IMR-90 (cell line): ENCODE data around the gene CASP14. TPM values are rescaled to one million over a fixed set of nuclear protein-coding genes. Genes with fewer than 3 reads are reported as not detected.

ENCODE experiments used
- ATAC-seq: fragments of 200-7000 bp; cut with Tn5 transposase; 2 replicates; pipeline ENCODE4 v1.9.1; 2020; ENCODE audit warnings: low read depth, mild to moderate bottlenecking, moderate library complexity
- BruUV-seq: library from RNA; stranded (reverse); fragments of 400-500 nt; replicated peaks from 2 replicates; lab custom pipeline; 2021; lab: Mats Ljungman, UMichigan
- CTCF ChIA-PET: fragments of 300-600 bp; formaldehyde crosslinking; extraction: SDS; loops from one replicate; lab custom pipeline; 2021; ENCODE audit warnings: antibody characterized with exemption; lab: Yijun Ruan, JAX
- POLR2A ChIA-PET: fragments of 300-600 bp; sonication (Branson Sonifier 250); formaldehyde crosslinking; loops from one replicate; lab custom pipeline; 2022; ENCODE audit warnings: antibody characterized with exemption; ENCODE audit not compliant: unreplicated experiment; lab: Charles Lee
- DNase-seq: peaks from one replicate; pipeline ENCODE4 v3.0.0; 2013
- H2AFZ ChIP-seq: replicated peaks from 2 replicates; pipeline ENCODE3; 2013; ENCODE audit warnings: low read length, mild to moderate bottlenecking; ENCODE audit not compliant: poor library complexity
- H2AK5ac ChIP-seq: 2 replicates; pipeline ENCODE4 v1.6.1; 2013; ENCODE audit warnings: low read depth, low read length, inconsistent platforms
- H2AK9ac ChIP-seq: replicated peaks from 2 replicates; pipeline ENCODE3; 2013; ENCODE audit warnings: mild to moderate bottlenecking, low read depth, low read length, moderate library complexity; ENCODE audit not compliant: poor library complexity
- H2BK120ac ChIP-seq: 2 replicates; pipeline ENCODE4 v1.6.1; 2013; ENCODE audit warnings: low read depth, low read length, inconsistent platforms
- H2BK15ac ChIP-seq: 3 replicates; pipeline ENCODE4 v1.6.1; 2013; ENCODE audit warnings: low read depth, low read length, inconsistent platforms
- H2BK20ac ChIP-seq: 2 replicates; pipeline ENCODE4 v1.6.1; 2013; ENCODE audit warnings: low read depth, mild to moderate bottlenecking, inconsistent platforms, low read length, moderate library complexity
- H2BK5ac ChIP-seq: 2 replicates; pipeline ENCODE4 v1.6.1; 2013; ENCODE audit warnings: mild to moderate bottlenecking, low read depth, low read length, inconsistent platforms; ENCODE audit not compliant: poor library complexity, severe bottlenecking
- H3K14ac ChIP-seq: replicated peaks from 2 replicates; pipeline ENCODE4 v1.6.1; 2013; ENCODE audit warnings: low read depth, low read length, inconsistent platforms
- H3K18ac ChIP-seq: 2 replicates; pipeline ENCODE4 v1.6.1; 2013; ENCODE audit warnings: low read depth, low read length, control low read depth
- H3K23ac ChIP-seq: 2 replicates; pipeline ENCODE4 v1.6.1; 2013; ENCODE audit warnings: low read depth, low read length, inconsistent platforms
- H3K27ac ChIP-seq: 2 replicates; pipeline ENCODE4 v1.5.1; 2013; ENCODE audit warnings: mild to moderate bottlenecking, control low read depth, low read length; ENCODE audit not compliant: insufficient read depth
- H3K27me3 ChIP-seq: 2 replicates; pipeline ENCODE4 v1.6.1; 2013; ENCODE audit warnings: low read length; ENCODE audit not compliant: control insufficient read depth, insufficient read depth
- H3K36me3 ChIP-seq: 2 replicates; pipeline ENCODE4 v1.6.1; 2013; ENCODE audit warnings: low read length, mixed read lengths; ENCODE audit not compliant: control insufficient read depth, insufficient read depth
- H3K4ac ChIP-seq: 2 replicates; pipeline ENCODE4 v1.6.1; 2013; ENCODE audit warnings: low read depth, low read length, inconsistent platforms
- H3K4me1 ChIP-seq: 2 replicates; pipeline ENCODE4 v1.6.1; 2013; ENCODE audit warnings: low read length, mixed read lengths; ENCODE audit not compliant: control insufficient read depth, insufficient read depth
- H3K4me2 ChIP-seq: 2 replicates; pipeline ENCODE4 v1.6.1; 2013; ENCODE audit warnings: low read depth, mild to moderate bottlenecking, control low read depth, low read length, moderate library complexity
- H3K4me3 ChIP-seq: 2 replicates; pipeline ENCODE4 v1.5.1; 2013; ENCODE audit warnings: low read depth, mild to moderate bottlenecking, control low read depth, low read length, moderate library complexity; ENCODE audit not compliant: insufficient read depth
- H3K56ac ChIP-seq: 2 replicates; pipeline ENCODE4 v1.6.1; 2013; ENCODE audit warnings: low read length, inconsistent platforms; ENCODE audit not compliant: insufficient read depth; ENCODE audit errors: extremely low read depth
- H3K79me1 ChIP-seq, 2 experiments: 2 replicates each; pipeline ENCODE4 v1.6.1; 2013; ENCODE audit warnings: low read length in 2 of 2, inconsistent platforms in 1 of 2, low read depth in 1 of 2
- H3K9ac ChIP-seq: 2 replicates; pipeline ENCODE4 v1.6.1; 2013; ENCODE audit warnings: low read depth, low read length, control low read depth
- H3K9me1 ChIP-seq: 2 replicates; pipeline ENCODE4 v1.6.1; 2013; ENCODE audit warnings: low read length, inconsistent platforms; ENCODE audit not compliant: insufficient read depth
- H3K9me3 ChIP-seq: 2 replicates; pipeline ENCODE4 v1.6.1; 2013; ENCODE audit warnings: low read length; ENCODE audit not compliant: control insufficient read depth, insufficient read depth
- H4K20me1 ChIP-seq: 2 replicates; pipeline ENCODE4 v1.6.1; 2013; ENCODE audit warnings: low read length, inconsistent platforms; ENCODE audit not compliant: insufficient read depth
- H4K5ac ChIP-seq: 2 replicates; pipeline ENCODE4 v1.6.1; 2013; ENCODE audit warnings: mild to moderate bottlenecking, low read depth, low read length, control low read depth
- H4K8ac ChIP-seq, 2 experiments: 2 replicates each; pipeline ENCODE4 v1.6.1; 2013; ENCODE audit warnings: low read depth in 2 of 2, low read length in 2 of 2, control low read depth in 1 of 2, inconsistent platforms in 1 of 2
- H4K91ac ChIP-seq: 2 replicates; pipeline ENCODE4 v1.6.1; 2013; ENCODE audit warnings: low read depth, low read length, inconsistent platforms; ENCODE audit not compliant: insufficient read depth
- CHD1 ChIP-seq: IDR thresholded peaks from 2 replicates; pipeline ENCODE4 v1.6.1; 2012; ENCODE audit warnings: low read depth, low read length, improper control_type of control experiment
- FOS ChIP-seq: fragments of 150-350 bp; IDR thresholded peaks from 2 replicates; pipeline ENCODE4 v1.6.1; 2016; ENCODE audit warnings: low read depth, low read length
- MAFK ChIP-seq: IDR thresholded peaks from 2 replicates; pipeline ENCODE4 v1.6.1; 2012; ENCODE audit warnings: low read depth, low read length, improper control_type of control experiment
- MAZ ChIP-seq: IDR thresholded peaks from 2 replicates; pipeline ENCODE4 v1.6.1; 2012; ENCODE audit warnings: low read depth, mild to moderate bottlenecking, low read length, improper control_type of control experiment, moderate library complexity, borderline replicate concordance
- MXI1 ChIP-seq: IDR thresholded peaks from 2 replicates; pipeline ENCODE4 v1.6.1; 2012; ENCODE audit warnings: low read depth, mild to moderate bottlenecking, low read length, moderate library complexity, borderline replicate concordance
- NFE2L2 ChIP-seq: fragments of 150-350 bp; IDR thresholded peaks from 2 replicates; pipeline ENCODE4 v1.6.1; 2016; ENCODE audit warnings: low read depth, mild to moderate bottlenecking, low read length
- POLR2A ChIP-seq: IDR thresholded peaks from 2 replicates; pipeline ENCODE4 v1.6.1; 2012; ENCODE audit warnings: mild to moderate bottlenecking, low read depth, low read length
- RFX5 ChIP-seq: IDR thresholded peaks from 2 replicates; pipeline ENCODE4 v1.8.0; 2012; ENCODE audit warnings: low read depth, mild to moderate bottlenecking, low read length, moderate library complexity
- WGBS, 2 experiments: methylation state at CpG; one replicate each; pipeline versions ENCODE4 v1.1.5 to v1.1.7; 2013; ENCODE audit warnings: missing lambda C conversion rate in 2 of 2; ENCODE audit not compliant: insufficient read length in 1 of 2; ENCODE audit errors: extremely low coverage in 2 of 2; 5-methylcytosine and 5-hydroxymethylcytosine counted together
- dilution Hi-C: fragments of 300-500 bp; cut with HindIII; formaldehyde crosslinking; loops from one replicate; pipeline ENCODE4 v1.14.3; 2018; ENCODE audit warnings: low sequenced_read_pairs; ENCODE audit not compliant: unreplicated experiment
- in situ Hi-C: fragments of 300-500 bp; cut with MboI; formaldehyde crosslinking; loops from 3 replicates; pipeline ENCODE4 v1.14.3; 2019; ENCODE audit warnings: low sequenced_read_pairs, inconsistent platforms, mixed read lengths
- intact Hi-C: fragments of 100-400 bp; cut with micrococcal nuclease; formaldehyde crosslinking; loops from 2 replicates; pipeline ENCODE4 v1.10.0; 2022
- polyA plus RNA-seq, 3 experiments: library from polyadenylated mRNA; depleted of rRNA; stranded (reverse); fragments of >200 nt; gene quantifications; 2 replicates each; pipeline ENCODE4 v1.2.3, GENCODE V29; 2012; ENCODE audit warnings: low replicate concordance in 1 of 3
- total RNA-seq: library from RNA; depleted of rRNA; stranded (reverse); fragments of >200 nt; gene quantifications from 2 replicates; pipeline ENCODE4 v1.2.3, GENCODE V29; 2012
- TF ChIP-seq, protein P1 (sequence below): fragments of 150-350 bp; IDR thresholded peaks from 2 replicates; pipeline ENCODE4 v1.6.1; 2016; ENCODE audit warnings: low read depth, mild to moderate bottlenecking, low read length, moderate library complexity, borderline replicate concordance
- TF ChIP-seq, protein P2 (sequence below): conservative IDR thresholded peaks from 2 replicates; pipeline ENCODE4 v1.5.1; 2012; ENCODE audit warnings: mild to moderate bottlenecking, low read depth, low read length, improper control_type of control experiment
- TF ChIP-seq, protein P3 (sequence below): fragments of 150-350 bp; IDR thresholded peaks from 2 replicates; pipeline ENCODE4 v1.6.1; 2017; ENCODE audit warnings: mild to moderate bottlenecking, antibody characterized with exemption, low read length, low read depth

The CASP14 gene
- total and polyA plus RNA-seq, 2 of the 4 experiments (the other 2 are of a cell fraction), result not detected

DNA sequence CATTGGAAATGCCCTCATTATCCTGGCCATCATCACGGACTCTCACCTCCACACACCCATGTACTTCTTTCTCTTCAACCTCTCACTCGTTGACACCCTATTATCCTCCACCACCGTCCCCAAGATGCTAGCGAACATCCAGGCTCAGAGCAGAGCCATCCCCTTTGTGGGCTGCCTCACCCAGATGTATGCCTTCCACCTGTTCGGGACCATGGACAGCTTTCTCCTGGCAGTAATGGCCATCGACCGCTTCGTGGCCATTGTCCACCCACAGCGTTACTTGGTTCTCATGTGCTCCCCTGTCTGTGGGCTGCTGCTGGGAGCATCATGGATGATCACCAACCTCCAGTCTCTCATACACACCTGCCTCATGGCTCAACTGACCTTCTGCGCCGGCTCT lies 37.9 kb downstream of the CASP14 start:
- H3K27ac ChIP-seq, result no peak overlapping the region
- no peak overlapping the region for H2BK5ac ChIP-seq
- 47% methylated on average over 5 of the region's 11 CpGs; no CpG with 5 or more reads in 1 of the 2 experiments for WGBS, 2 experiments
- no peak overlapping the region for H3K4me2 ChIP-seq
- no peak overlapping the region for H3K23ac ChIP-seq
- DNase-seq (no peak), ATAC-seq (no peak)
- no peak overlapping the region for H3K14ac ChIP-seq
- H2BK20ac ChIP-seq, result no peak overlapping the region
- no peak overlapping the region for H4K8ac ChIP-seq
- CTCF ChIA-PET, result no interaction called here
- H3K4me1 ChIP-seq, result peaks cover 2% of the 10 kb centered on the region; the same call in 1 of the 2 replicates
- TF ChIP-seq, protein P1, sequence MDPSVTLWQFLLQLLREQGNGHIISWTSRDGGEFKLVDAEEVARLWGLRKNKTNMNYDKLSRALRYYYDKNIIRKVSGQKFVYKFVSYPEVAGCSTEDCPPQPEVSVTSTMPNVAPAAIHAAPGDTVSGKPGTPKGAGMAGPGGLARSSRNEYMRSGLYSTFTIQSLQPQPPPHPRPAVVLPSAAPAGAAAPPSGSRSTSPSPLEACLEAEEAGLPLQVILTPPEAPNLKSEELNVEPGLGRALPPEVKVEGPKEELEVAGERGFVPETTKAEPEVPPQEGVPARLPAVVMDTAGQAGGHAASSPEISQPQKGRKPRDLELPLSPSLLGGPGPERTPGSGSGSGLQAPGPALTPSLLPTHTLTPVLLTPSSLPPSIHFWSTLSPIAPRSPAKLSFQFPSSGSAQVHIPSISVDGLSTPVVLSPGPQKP, result no peak
- TF ChIP-seq, protein P2, sequence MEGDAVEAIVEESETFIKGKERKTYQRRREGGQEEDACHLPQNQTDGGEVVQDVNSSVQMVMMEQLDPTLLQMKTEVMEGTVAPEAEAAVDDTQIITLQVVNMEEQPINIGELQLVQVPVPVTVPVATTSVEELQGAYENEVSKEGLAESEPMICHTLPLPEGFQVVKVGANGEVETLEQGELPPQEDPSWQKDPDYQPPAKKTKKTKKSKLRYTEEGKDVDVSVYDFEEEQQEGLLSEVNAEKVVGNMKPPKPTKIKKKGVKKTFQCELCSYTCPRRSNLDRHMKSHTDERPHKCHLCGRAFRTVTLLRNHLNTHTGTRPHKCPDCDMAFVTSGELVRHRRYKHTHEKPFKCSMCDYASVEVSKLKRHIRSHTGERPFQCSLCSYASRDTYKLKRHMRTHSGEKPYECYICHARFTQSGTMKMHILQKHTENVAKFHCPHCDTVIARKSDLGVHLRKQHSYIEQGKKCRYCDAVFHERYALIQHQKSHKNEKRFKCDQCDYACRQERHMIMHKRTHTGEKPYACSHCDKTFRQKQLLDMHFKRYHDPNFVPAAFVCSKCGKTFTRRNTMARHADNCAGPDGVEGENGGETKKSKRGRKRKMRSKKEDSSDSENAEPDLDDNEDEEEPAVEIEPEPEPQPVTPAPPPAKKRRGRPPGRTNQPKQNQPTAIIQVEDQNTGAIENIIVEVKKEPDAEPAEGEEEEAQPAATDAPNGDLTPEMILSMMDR, result no peak
- TF ChIP-seq MAFK (no peak), MAZ (no peak), CHD1 (no peak), POLR2A (no peak), NFE2L2 (no peak), RFX5 (no peak), MXI1 (no peak), FOS (no peak)
- TF ChIP-seq, protein P3, sequence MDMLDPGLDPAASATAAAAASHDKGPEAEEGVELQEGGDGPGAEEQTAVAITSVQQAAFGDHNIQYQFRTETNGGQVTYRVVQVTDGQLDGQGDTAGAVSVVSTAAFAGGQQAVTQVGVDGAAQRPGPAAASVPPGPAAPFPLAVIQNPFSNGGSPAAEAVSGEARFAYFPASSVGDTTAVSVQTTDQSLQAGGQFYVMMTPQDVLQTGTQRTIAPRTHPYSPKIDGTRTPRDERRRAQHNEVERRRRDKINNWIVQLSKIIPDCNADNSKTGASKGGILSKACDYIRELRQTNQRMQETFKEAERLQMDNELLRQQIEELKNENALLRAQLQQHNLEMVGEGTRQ, result no peak
- no peak overlapping the region for H2AFZ ChIP-seq
- no peak overlapping the region for H4K5ac ChIP-seq
- H3K9ac ChIP-seq, result no peak overlapping the region
- no peak overlapping the region for H3K18ac ChIP-seq
- no peaks in the 10 kb centered on the region for H3K9me3 ChIP-seq
- H3K27me3 ChIP-seq, result peaks cover 7% of the 10 kb centered on the region
- H3K79me1 ChIP-seq, result no peaks in the 10 kb centered on the region
- intact Hi-C loops (no loop called here), in situ Hi-C loops (loop anchor here (5.0 kb wide), 1 partner anchor 470 kb away; no protein-coding TSS in a partner anchor), dilution Hi-C loops (no loop called here)
- H3K4me3 ChIP-seq, result no peak overlapping the region
- H2BK120ac ChIP-seq, result no peak overlapping the region
- no peak overlapping the region for H3K4ac ChIP-seq
- POLR2A ChIA-PET, result no interaction called here
- no TSS peak for BruUV-seq
- H2AK5ac ChIP-seq, result no peak overlapping the region
- no peak overlapping the region for H2BK15ac ChIP-seq
- H4K91ac ChIP-seq, result no peak overlapping the region
- no peak overlapping the region for H2AK9ac ChIP-seq
- no peaks in the 10 kb centered on the region for H3K9me1 ChIP-seq
- no peaks in the 10 kb centered on the region; the same call in 1 of the 2 replicates for H4K20me1 ChIP-seq
- H3K36me3 ChIP-seq, result no peaks in the 10 kb centered on the region
- no peak overlapping the region for H3K56ac ChIP-seq
